HCT116 (cell line): ENCODE data around the gene ZBTB7C. TPM values are rescaled to one million over a fixed set of nuclear protein-coding genes. Genes with fewer than 3 reads are reported as not detected.

Source experiments
- ATAC-seq: fragments of 200-7000 bp; cut with Tn5 transposase; 2 replicates; pipeline ENCODE4 v1.9.1; 2020; ENCODE audit warnings: mild to moderate bottlenecking, moderate library complexity
- BruUV-seq: library from RNA; stranded (reverse); fragments of 400-500 nt; replicated peaks from 2 replicates; lab custom pipeline; 2021; lab: Mats Ljungman, UMichigan
- CTCF ChIA-PET: fragments of 300-600 bp; sonication (Branson Sonifier 250); formaldehyde crosslinking; loops from one replicate; lab custom pipeline; 2021; ENCODE audit warnings: antibody characterized with exemption; lab: Charles Lee
- POLR2A ChIA-PET: fragments of 300-600, 350-600 bp; sonication (Branson Sonifier 250); formaldehyde crosslinking; loops from one replicate; lab custom pipeline; 2021; ENCODE audit warnings: antibody characterized with exemption; lab: Charles Lee
- RAD21 ChIA-PET, 2 experiments: fragments of 300-600 bp; sonication (Branson Sonifier 250); formaldehyde crosslinking; loops; one replicate each; lab custom pipeline; 2023; ENCODE audit warnings: low total read pairs in 2 of 2; ENCODE audit not compliant: uncharacterized antibody in 2 of 2, unreplicated experiment in 2 of 2, low non-redundant PET in 1 of 2; lab: Charles Lee
- DNase-seq: peaks from one replicate; pipeline ENCODE4 v3.0.0-alpha.2; 2010; ENCODE audit warnings: low read depth, low spot score
- H2AFZ ChIP-seq: fragments of 200-600 bp; shearing (Covaris generic), sonication (generic); 2 replicates; pipeline ENCODE4 v1.6.1; 2017; ENCODE audit warnings: low read depth, mixed run types, mixed read lengths, antibody characterized with exemption, low read length; ENCODE audit not compliant: poor library complexity, severe bottlenecking
- H3K27ac ChIP-seq: 2 replicates; pipeline ENCODE4 v1.5.1; 2012; ENCODE audit warnings: low read depth, low read length
- H3K27me3 ChIP-seq: fragments of 200-600 bp; sonication (generic); 2 replicates; pipeline ENCODE4 v1.6.1; 2016; ENCODE audit warnings: mixed run types, low read length, mixed read lengths; ENCODE audit not compliant: insufficient read depth
- H3K36me3 ChIP-seq, 2 experiments: fragments of 200-500 bp in 1 of 2; fragments of 200-600 bp in 1 of 2; sonication (Bioruptor generic) in 1 of 2; sonication (generic) in 1 of 2; 2 replicates each; pipeline versions ENCODE4 v1.5.1 to v1.6.1; 2014 to 2016; ENCODE audit warnings: low read length in 2 of 2, inconsistent platforms in 1 of 2, mixed read lengths in 1 of 2, mixed run types in 1 of 2; ENCODE audit not compliant: insufficient read depth in 2 of 2, control insufficient read depth in 1 of 2
- H3K4me1 ChIP-seq, 2 experiments: fragments of 200-600 bp in 1 of 2; sonication (generic) in 1 of 2; 2 replicates each; pipeline versions ENCODE4 v1.5.1 to v1.6.1; 2012 to 2017; ENCODE audit warnings: low read length in 2 of 2, inconsistent platforms in 1 of 2, mild to moderate bottlenecking in 1 of 2, mixed read lengths in 1 of 2, mixed run types in 1 of 2, moderate library complexity in 1 of 2; ENCODE audit not compliant: insufficient read depth in 2 of 2, control insufficient read depth in 1 of 2
- H3K4me2 ChIP-seq: fragments of 200-600 bp; sonication (generic); 2 replicates; pipeline ENCODE4 v1.6.1; 2017; ENCODE audit warnings: mixed run types, low read length, mixed read lengths
- H3K4me3 ChIP-seq, 2 experiments: fragments of 200-600 bp in 1 of 2; sonication (generic) in 1 of 2; replicated peaks in 1 of 2; 2 replicates each; pipeline ENCODE4 v1.5.1; 2011 to 2016; ENCODE audit warnings: low read length in 2 of 2, control low read depth in 1 of 2, low read depth in 1 of 2, mild to moderate bottlenecking in 1 of 2, mixed read lengths in 1 of 2, mixed run types in 1 of 2
- H3K79me2 ChIP-seq: fragments of 200-600 bp; sonication (generic); 2 replicates; pipeline ENCODE4 v1.6.1; 2017; ENCODE audit warnings: mild to moderate bottlenecking, mixed run types, low read length, moderate library complexity, mixed read lengths; ENCODE audit not compliant: insufficient read depth
- H3K9ac ChIP-seq: fragments of 200-600 bp; sonication (generic); 2 replicates; pipeline ENCODE4 v1.6.1; 2016; ENCODE audit warnings: low read length, mixed read lengths
- H3K9me2 ChIP-seq: fragments of 200-600 bp; sonication (generic), shearing (Covaris generic); 2 replicates; pipeline ENCODE4 v1.6.1; 2017; ENCODE audit warnings: mixed run types, mild to moderate bottlenecking, moderate library complexity; ENCODE audit not compliant: insufficient read depth
- H3K9me3 ChIP-seq, 2 experiments: fragments of 200-500 bp in 1 of 2; fragments of 200-600 bp in 1 of 2; sonication (Bioruptor generic) in 1 of 2; sonication (generic) in 1 of 2; 2 replicates each; pipeline ENCODE4 v1.6.1; 2014 to 2017; ENCODE audit warnings: low read length in 2 of 2, mixed read lengths in 2 of 2, inconsistent platforms in 1 of 2, low read depth in 1 of 2, mild to moderate bottlenecking in 1 of 2, mixed run types in 1 of 2, moderate library complexity in 1 of 2; ENCODE audit not compliant: control insufficient read depth in 1 of 2, insufficient read depth in 1 of 2
- H4K20me1 ChIP-seq: fragments of 200-600 bp; sonication (generic), shearing (Covaris generic); 2 replicates; pipeline ENCODE4 v1.6.1; 2017; ENCODE audit warnings: mixed run types, mild to moderate bottlenecking, moderate library complexity; ENCODE audit not compliant: insufficient read depth
- CBX3 ChIP-seq: IDR thresholded peaks from 2 replicates; pipeline ENCODE4 v1.6.1; 2012; ENCODE audit warnings: low read depth
- ELF1 ChIP-seq: IDR thresholded peaks from 2 replicates; pipeline ENCODE4 v1.6.1; 2012; ENCODE audit warnings: low read depth, borderline replicate concordance
- JUND ChIP-seq: IDR thresholded peaks from 2 replicates; pipeline ENCODE4 v1.6.1; 2012
- POLR2AphosphoS5 ChIP-seq: IDR thresholded peaks from 2 replicates; pipeline ENCODE4 v1.6.1; 2011; ENCODE audit warnings: mild to moderate bottlenecking, low read depth, low read length, moderate library complexity
- SIN3A ChIP-seq: IDR thresholded peaks from 2 replicates; pipeline ENCODE4 v1.6.1; 2012; ENCODE audit warnings: low read depth
- TCF7L2 ChIP-seq: IDR thresholded peaks from 2 replicates; pipeline ENCODE4 v1.7.0; 2011; ENCODE audit warnings: borderline replicate concordance, inconsistent platforms; ENCODE audit not compliant: insufficient read depth, insufficient read length; ENCODE audit errors: extremely low read depth
- YY1 ChIP-seq: IDR thresholded peaks from 2 replicates; pipeline ENCODE4 v1.6.1; 2011; ENCODE audit warnings: low read length, low read depth, moderate library complexity, mild to moderate bottlenecking; ENCODE audit not compliant: insufficient replicate concordance; ENCODE audit errors: extremely low read depth
- ZFX ChIP-seq: fragments of 450-650 bp; IDR thresholded peaks from 2 replicates; pipeline ENCODE4 v1.6.1; 2017
- ZNF274 ChIP-seq: fragments of 200-500 bp; sonication (Bioruptor generic); IDR thresholded peaks from 2 replicates; pipeline ENCODE4 v1.6.1; 2014; ENCODE audit warnings: mild to moderate bottlenecking, low read depth, low read length, inconsistent platforms
- intact Hi-C: fragments of 100-400 bp; cut with micrococcal nuclease; formaldehyde crosslinking; loops from 2 replicates; pipeline ENCODE4 v1.10.0; 2022
- total RNA-seq: library from RNA; stranded (reverse); gene quantifications from one replicate; pipeline ENCODE4 v1.2.1, GENCODE V29; 2021; ENCODE audit not compliant: unreplicated experiment
- TF ChIP-seq, protein P1 (sequence below): IDR thresholded peaks from 2 replicates; pipeline ENCODE4 v1.6.1; 2012
- TF ChIP-seq, protein P2 (sequence below), 3 experiments: fragments of 200-600 bp in 1 of 3; sonication (generic) in 1 of 3; IDR thresholded peaks in 2 of 3; conservative IDR thresholded peaks in 1 of 3; 2 replicates each; pipeline ENCODE4 v1.5.1; 2012 to 2017; ENCODE audit warnings: low read depth in 2 of 3, low read length in 2 of 3, antibody characterized with exemption in 1 of 3, borderline replicate concordance in 1 of 3, control low read depth in 1 of 3, mild to moderate bottlenecking in 1 of 3, mixed read lengths in 1 of 3, mixed run types in 1 of 3, moderate library complexity in 1 of 3; ENCODE audit not compliant: insufficient read depth in 1 of 3
- TF ChIP-seq, protein P3 (sequence below): IDR thresholded peaks from 2 replicates; pipeline ENCODE4 v1.6.1; 2011; ENCODE audit warnings: mild to moderate bottlenecking, low read length, moderate library complexity; ENCODE audit not compliant: insufficient replicate concordance; ENCODE audit errors: extremely low read depth

ZBTB7C gene
- total RNA-seq, 1 experiment from 2014 or later = 0.37 TPM

DNA sequence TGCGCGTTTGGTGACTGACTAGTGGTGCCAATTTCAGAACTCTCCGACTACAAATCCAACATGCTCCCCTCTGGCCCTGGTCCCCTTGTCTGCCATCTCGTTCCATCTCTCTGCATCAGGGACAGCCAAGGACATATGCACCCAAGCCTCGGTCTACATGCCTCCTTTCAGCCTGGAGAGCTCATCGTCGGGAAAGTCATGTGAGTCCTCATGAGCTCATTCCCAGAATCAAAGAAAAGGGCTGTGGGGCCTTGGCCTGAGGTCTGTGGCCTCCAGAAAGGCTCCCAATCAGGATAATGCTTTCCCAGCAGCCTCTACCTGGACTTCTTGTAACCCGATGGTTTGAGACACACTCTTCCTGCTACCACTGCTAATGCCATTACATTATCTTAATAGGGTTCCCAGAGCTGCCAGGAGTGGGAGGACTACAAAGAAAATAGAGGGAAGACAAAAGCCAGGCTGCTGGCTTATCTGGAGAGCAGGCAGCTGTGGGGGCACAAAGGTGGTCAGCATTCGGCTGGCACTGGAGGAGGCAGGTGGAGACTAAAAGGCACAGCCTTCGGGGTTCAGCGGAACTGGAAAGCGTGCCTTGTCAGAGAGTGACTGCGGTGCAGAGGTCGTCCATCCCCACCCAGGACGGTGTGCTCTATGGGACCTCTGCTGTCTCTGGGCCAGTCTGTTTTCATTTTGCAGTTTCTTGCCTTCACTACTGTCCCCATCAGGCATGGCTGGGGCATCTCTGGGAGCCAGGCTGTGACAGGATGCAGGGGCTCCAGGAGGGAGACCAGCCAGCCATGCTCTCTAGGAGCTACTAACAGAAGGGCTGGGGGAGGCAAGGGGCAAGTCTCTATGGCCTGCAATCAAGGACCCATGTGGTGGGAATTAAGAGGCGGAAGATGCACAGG lies 374.3 kb downstream of the ZBTB7C start:
- Histone ChIP-seq H4K20me1 (no peaks in the 10 kb centered on the region), H3K4me2 (no peak overlapping the region), H3K36me3 (no peaks in the 10 kb centered on the region), H3K4me3 (no peak overlapping the region), H3K9me2 (no peaks in the 10 kb centered on the region), H2AFZ (no peak overlapping the region), H3K4me1 (peaks cover 0 to 10% of the 10 kb centered on the region in 2 experiments; a peak in 1 of 4 replicates), H3K79me2 (no peaks in the 10 kb centered on the region), H3K27me3 (no peaks in the 10 kb centered on the region), H3K9me3 (no peaks in the 10 kb centered on the region), H3K27ac (no peak overlapping the region), H3K9ac (no peak overlapping the region)
- ChIA-PET RAD21 (no interaction called here), CTCF (interaction anchor here (1.5 kb wide), 1 partner anchor 411 kb away, joined by 3 read pairs; no protein-coding TSS in a partner anchor), POLR2A (no interaction called here)
- no peak for DNase-seq
- BruUV-seq = no TSS peak
- no peak for TF ChIP-seq JUND
- TF ChIP-seq, protein P1, sequence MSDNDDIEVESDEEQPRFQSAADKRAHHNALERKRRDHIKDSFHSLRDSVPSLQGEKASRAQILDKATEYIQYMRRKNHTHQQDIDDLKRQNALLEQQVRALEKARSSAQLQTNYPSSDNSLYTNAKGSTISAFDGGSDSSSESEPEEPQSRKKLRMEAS = no peak
- TF ChIP-seq ZNF274 = no peak
- TF ChIP-seq, protein P2, sequence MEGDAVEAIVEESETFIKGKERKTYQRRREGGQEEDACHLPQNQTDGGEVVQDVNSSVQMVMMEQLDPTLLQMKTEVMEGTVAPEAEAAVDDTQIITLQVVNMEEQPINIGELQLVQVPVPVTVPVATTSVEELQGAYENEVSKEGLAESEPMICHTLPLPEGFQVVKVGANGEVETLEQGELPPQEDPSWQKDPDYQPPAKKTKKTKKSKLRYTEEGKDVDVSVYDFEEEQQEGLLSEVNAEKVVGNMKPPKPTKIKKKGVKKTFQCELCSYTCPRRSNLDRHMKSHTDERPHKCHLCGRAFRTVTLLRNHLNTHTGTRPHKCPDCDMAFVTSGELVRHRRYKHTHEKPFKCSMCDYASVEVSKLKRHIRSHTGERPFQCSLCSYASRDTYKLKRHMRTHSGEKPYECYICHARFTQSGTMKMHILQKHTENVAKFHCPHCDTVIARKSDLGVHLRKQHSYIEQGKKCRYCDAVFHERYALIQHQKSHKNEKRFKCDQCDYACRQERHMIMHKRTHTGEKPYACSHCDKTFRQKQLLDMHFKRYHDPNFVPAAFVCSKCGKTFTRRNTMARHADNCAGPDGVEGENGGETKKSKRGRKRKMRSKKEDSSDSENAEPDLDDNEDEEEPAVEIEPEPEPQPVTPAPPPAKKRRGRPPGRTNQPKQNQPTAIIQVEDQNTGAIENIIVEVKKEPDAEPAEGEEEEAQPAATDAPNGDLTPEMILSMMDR (IDR thresholded peaks at IDR 0.05 in 2 of 3, conservative IDR thresholded peaks at IDR 0.05 in 1 of 3; ENCODE audit: borderline replicate concordance in 1 of 3, insufficient read depth in 1 of 3, low read depth in 2 of 3, low read length in 2 of 3) = no peak
- TF ChIP-seq ELF1 = no peak
- no peak for TF ChIP-seq YY1
- no peak for TF ChIP-seq CBX3
- no peak for TF ChIP-seq ZFX
- TF ChIP-seq, protein P3, sequence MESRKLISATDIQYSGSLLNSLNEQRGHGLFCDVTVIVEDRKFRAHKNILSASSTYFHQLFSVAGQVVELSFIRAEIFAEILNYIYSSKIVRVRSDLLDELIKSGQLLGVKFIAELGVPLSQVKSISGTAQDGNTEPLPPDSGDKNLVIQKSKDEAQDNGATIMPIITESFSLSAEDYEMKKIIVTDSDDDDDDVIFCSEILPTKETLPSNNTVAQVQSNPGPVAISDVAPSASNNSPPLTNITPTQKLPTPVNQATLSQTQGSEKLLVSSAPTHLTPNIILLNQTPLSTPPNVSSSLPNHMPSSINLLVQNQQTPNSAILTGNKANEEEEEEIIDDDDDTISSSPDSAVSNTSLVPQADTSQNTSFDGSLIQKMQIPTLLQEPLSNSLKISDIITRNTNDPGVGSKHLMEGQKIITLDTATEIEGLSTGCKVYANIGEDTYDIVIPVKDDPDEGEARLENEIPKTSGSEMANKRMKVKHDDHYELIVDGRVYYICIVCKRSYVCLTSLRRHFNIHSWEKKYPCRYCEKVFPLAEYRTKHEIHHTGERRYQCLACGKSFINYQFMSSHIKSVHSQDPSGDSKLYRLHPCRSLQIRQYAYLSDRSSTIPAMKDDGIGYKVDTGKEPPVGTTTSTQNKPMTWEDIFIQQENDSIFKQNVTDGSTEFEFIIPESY = no peak
- no peak for TF ChIP-seq TCF7L2
- TF ChIP-seq POLR2AphosphoS5 = no peak
- TF ChIP-seq SIN3A = no peak
- ATAC-seq = no peak
- intact Hi-C loops = loop anchor here (5.0 kb wide), 2 partner anchors 197 to 312 kb away; no protein-coding TSS in a partner anchor
